Fibroblast of peridontal ligament (primary cell): Measurements from ENCODE around the gene CLGN.

Experiments used
- DNase-seq: peaks from one replicate; pipeline ENCODE4 v3.0.0-alpha.2; 2010; ENCODE audit errors: extremely low read depth

Gene CLGN

GRCh38 chr4:140382732-140383131 is 44.7 kb downstream of the CLGN start:
- DNase-seq: no peak

GRCh38 chr4:140374130-140374477 is 53.3 kb downstream of the CLGN start:
- peak; percentile 16 for DNase-seq

- peak; percentile 99 for DNase-seq
Measured at GRCh38 chr4:140373328-140374129, 53.9 kb downstream of the CLGN start, which contains the start of gene SCOC. Gene SCOC (plus strand): TSS chr4:140373646. CDS start chr4:140379171, 5,525 bp downstream.

- DNase-seq: no peak
Measured at GRCh38 chr4:140372751-140373327, 54.6 kb downstream of the CLGN start.

DNA sequence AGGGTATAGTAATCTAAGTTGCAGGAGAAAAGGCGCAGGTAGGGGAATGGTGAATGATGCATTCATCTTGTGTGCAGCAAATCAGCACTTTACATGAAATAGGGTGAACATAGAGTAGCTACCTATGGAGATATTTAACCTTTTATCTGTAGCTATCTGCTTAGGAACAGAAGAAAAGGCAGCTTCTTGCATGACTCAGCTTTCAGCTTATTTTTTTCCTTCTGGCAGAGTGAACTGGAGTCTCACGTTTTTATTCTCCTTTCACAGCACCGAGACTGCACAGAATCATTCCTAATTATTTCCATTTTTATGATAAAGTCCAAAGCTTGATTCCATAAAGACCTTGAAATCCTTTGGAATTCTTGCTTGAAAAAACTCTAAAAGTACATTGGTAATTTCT is 58.8 kb downstream of the CLGN start:
- no peak for DNase-seq

- peak; percentile 19 for DNase-seq
Measured at GRCh38 chr4:140367738-140368137, 59.7 kb downstream of the CLGN start.

DNA sequence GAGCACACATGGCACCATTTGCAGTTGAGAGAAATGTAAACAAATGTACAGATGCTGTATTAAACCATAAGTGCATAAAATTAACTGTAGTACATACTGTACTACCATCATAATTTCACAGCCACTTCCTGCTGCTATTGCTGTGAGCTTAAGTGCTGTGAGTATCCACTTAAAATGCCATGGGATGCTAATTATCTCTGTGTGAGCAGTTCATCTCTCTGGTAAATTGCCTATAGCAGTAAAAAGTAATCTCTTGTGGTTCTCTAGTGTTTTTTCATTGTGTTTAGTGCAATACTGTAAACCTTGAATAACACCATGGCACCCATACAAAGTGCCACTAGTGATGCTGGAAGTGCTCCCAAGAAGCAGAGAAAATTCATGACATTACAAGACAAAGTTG is 63.9 kb downstream of the CLGN start:
- DNase-seq: no peak

DNA sequence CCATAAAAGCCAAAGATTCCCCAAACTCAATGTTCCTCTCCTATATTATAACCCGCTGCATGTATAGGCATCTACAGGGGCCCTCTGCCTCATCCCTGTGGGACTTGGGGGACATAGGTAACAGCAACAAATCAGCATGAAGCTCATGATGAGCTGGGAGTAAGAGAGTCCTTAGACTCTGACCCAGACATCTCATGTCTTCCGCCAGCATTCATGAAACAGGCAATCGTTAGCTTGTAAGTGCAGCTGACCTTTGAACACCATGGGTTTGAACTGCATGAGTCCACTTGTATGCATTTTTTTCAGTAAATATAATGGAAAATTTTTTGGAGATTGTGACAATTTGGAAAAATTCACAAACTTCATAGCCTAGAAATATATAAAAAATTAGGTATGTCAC is 64.4 kb downstream of the CLGN start:
- DNase-seq: no peak

DNA sequence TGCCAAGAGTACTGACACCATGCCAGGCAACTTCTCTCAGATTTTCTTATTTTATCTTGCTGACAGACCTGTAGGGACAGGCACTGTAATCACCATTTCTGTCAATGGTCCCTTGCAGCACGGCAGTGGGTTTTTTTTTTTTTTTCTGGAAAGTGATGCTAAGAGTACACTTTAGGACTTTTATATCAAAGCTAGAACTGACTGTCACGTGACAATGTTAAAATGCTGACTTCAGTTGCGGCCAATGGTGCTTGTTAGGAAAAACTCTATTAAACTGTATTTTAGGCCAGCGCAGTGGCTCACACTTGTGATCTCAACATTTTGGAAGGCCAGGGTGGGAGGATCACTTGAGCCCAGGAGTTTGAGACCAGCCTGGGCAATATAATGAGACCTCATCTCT is 66.3 kb downstream of the CLGN start:
- no peak for DNase-seq

GRCh38 chr4:140359562-140360427 is 67.7 kb downstream of the CLGN start:
- DNase-seq: peak; percentile 82

DNA sequence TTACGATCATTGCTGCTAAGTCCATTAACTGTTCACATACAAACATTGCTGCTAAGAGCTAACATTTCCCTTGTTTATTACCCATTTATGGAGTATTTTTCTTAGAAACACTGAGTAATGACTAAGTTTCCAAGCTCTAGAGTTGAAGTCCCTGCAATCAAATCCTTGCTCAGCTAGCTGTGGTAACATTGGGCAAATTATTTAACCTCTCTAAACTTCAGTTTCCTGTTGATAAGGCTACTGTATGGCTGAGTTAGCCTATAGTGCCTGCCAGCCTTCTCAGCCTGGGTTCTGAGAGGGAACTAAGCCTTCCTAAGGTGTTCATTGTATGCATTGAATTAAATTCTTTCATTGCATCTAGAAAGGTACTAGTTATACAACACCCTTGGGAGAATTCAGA is 69.2 kb downstream of the CLGN start:
- DNase-seq: no peak

- DNase-seq: no peak
Measured at GRCh38 chr4:140357868-140358267, 69.6 kb downstream of the CLGN start.

DNA sequence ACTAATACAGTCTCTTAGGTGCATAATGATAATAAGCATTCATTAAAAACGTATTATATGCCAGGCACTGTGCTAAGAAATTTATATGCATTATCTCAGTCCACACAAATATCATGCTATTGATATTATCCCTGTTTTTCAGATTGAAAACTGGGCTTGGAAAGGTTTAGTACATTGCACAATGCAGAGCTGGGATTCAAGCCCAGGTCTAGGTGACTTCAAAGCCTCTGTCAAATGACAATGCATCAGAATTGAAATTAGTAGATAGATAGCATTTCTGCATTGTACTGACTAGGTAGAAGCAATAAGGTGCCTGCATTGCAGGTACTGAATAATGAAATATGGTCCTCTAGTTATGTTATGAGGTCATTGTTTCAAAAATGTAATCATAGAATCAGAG is 72.2 kb downstream of the CLGN start:
- no peak for DNase-seq

DNA sequence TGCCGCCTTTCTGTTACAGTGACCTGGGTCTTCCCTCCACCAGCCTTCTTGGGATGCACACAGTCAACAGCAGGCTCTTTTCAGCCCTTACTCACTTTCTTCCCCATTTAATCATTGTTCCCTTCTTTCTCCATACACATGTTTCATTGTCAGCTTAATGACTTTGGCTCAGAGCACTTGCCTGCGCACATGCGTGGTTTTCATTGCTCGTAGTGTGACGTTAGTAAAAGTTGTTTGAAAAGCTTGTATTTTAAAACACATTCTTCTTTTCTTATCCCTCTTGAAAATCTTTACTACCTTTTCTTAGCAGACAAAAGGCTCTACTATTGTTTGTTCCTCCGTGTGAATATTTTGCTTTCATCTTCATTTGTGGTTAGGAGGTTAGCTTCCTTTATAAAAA is 73.7 kb downstream of the CLGN start:
- DNase-seq: no peak

GRCh38 chr4:140351093-140352075 is 76.1 kb downstream of the CLGN start:
- DNase-seq: no peak

- DNase-seq: no peak
Measured at GRCh38 chr4:140349816-140350215, 77.6 kb downstream of the CLGN start.

DNA sequence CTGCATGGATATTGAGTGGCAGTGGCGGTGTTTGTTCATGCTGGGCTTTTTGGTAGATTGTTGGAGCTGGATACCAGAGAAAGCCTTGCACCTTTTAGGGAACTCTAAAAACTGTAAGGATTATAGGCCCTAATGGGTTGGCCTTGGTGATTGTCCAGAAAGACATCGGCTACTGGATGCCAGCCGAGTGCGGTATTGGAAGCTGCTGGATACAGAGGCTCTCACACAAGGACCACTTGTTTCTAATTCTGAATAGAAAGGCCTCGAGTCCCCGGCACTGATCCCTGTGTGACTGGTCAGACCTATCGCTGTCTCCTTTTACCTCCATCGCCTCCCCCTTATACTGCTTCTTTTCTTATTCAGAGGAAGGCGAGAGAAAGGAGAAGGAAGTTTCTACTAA is 81.3 kb downstream of the CLGN start:
- DNase-seq: no peak

DNA sequence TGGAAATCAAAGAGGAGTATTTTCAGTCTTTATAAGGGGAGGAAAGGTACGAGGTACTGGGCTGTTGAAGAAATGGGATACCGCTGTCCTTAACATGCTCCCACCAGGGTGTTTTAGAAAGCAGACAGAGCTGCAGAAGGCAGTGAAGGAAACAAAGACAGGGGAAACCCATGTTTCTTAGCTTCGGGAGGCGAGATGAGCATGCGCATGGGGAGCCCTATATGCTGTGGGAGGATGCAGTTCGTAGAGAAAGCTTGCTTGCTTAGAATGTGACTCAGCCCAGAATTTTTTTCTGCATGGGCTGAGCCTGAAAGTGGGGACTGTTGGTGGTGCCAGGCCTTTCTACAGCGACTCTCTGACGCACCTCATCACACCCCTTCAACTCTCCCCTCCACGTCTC is 82.8 kb downstream of the CLGN start:
- no peak for DNase-seq

DNA sequence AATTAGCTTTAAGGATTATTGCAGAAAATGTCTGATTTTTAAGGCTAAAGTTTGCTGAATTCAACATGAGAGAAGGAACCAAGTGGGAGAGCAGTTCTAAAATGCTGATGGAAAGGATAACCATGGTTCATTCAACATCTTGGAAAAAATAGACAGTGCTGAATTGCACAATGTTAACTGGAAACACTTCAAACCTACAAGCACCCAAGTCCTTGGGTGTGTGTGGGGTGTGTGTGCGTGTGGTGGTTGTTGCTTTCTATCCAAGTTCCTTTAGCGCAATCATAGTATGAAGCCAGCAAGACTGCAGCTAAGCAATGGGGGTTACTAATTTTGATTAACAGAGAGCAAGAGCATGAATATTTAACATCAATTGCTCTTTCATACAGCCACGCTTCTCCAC is 83.3 kb downstream of the CLGN start:
- peak; percentile 71 for DNase-seq

DNA sequence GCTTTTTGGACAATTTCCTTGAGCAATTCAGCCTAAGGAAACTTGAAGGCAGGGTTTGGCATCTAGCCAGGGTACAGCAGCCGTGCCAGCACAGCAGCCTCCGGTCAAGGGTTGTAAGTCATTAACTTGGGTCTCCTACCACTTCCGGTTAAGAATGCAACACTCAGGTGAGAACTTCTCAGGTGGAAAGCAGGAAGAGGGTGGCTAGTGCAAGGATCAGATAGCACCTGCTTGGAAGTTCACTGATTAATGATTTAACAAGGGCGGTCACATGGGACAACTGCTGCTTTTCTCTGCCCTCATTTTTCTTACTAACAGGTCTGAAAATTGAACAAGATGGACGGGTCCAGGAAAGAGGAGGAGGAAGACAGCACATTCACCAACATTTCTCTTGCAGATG is 84.1 kb downstream of the CLGN start:
- DNase-seq: no peak

GRCh38 chr4:140342620-140343019 is 84.8 kb downstream of the CLGN start:
- DNase-seq: no peak
